ENCODE measurements around the gene FOXO1.

Gene FOXO1

DNA sequence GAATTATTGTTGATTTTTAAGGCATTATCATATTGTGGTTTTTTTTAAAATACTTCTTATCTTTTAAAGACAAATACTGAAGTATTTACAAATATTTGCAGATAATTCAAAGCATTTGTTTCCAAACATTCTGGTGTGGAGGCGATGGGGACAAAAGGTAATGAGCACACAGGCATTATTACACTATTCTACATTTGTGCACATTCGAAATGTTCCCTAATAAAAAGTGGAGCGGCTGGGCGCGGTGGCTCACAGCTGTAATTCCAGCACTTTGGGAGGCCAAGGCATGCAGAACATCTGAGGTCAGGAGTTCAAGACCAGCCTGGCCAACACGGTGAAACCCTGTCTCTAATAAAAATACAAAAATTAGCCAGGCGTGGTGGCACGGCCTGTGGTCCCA lies 133.4 kb downstream of the FOXO1 start:
- H3K4me3 ChIP-seq (ENCODE audit: low read depth, low read length) = no peak overlapping the region
- TF ChIP-seq, protein P1, sequence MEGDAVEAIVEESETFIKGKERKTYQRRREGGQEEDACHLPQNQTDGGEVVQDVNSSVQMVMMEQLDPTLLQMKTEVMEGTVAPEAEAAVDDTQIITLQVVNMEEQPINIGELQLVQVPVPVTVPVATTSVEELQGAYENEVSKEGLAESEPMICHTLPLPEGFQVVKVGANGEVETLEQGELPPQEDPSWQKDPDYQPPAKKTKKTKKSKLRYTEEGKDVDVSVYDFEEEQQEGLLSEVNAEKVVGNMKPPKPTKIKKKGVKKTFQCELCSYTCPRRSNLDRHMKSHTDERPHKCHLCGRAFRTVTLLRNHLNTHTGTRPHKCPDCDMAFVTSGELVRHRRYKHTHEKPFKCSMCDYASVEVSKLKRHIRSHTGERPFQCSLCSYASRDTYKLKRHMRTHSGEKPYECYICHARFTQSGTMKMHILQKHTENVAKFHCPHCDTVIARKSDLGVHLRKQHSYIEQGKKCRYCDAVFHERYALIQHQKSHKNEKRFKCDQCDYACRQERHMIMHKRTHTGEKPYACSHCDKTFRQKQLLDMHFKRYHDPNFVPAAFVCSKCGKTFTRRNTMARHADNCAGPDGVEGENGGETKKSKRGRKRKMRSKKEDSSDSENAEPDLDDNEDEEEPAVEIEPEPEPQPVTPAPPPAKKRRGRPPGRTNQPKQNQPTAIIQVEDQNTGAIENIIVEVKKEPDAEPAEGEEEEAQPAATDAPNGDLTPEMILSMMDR (IDR thresholded peaks at IDR 0.05; ENCODE audit: insufficient read depth, low read depth, low read length, missing control alignments) = no peak
- DNase-seq (ENCODE audit: low read depth) = no peak

DNA sequence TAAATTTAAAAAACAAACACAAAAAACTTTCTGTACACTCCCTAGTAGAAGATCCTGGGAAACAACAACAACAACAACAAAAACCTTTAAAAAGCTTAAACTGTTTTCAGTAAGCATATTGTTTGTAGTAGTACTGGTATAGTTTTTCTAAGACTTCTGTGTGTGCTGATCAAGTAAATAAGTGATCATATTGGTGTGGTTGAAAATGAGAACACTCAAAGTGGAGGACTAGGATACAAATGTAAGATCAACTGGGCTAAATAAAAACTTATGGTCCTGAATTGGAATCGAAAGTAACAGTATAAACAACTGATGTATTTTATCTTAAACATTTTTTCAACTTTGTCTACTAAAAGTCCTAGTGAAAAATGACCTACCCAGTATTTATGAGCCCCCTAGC lies 135.5 kb downstream of the FOXO1 start:
- TF ChIP-seq, protein P1 (IDR thresholded peaks at IDR 0.05; ENCODE audit: insufficient read depth, low read depth, low read length, missing control alignments) = no peak
- no peak for DNase-seq (ENCODE audit: low read depth)
- H3K4me3 ChIP-seq (ENCODE audit: low read depth, low read length) = no peak overlapping the region

- TF ChIP-seq, protein P1 (IDR thresholded peaks at IDR 0.05; ENCODE audit: insufficient read depth, low read depth, low read length, missing control alignments) = no peak
- H3K4me3 ChIP-seq (ENCODE audit: low read depth, low read length) = no peak overlapping the region
- no peak for DNase-seq (ENCODE audit: low read depth)
Observed at GRCh38 chr13:40528881-40529280, 137.6 kb downstream of the FOXO1 start.

DNA sequence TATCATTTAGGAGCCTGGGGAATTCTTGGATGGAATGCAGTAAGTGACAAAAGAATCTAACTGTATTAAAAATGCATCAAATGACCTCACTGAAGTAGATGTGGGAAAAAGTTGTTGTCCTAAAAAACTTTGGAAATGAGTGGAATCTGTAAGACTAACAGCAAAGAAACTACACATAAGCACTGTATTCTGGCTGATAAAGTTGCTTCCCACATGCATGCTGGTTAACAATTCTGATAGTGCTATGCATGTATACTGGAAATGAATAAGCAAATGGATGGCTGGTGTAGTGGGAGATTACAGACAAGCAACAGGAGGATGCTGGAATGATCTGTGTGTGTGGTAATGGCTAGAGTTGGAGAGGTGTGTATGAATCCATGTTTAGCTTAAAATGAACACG lies 138.5 kb downstream of the FOXO1 start:
- H3K4me3 ChIP-seq (ENCODE audit: low read depth, low read length) = no peak overlapping the region
- TF ChIP-seq, protein P1 (IDR thresholded peaks at IDR 0.05; ENCODE audit: insufficient read depth, low read depth, low read length, missing control alignments) = no peak
- no peak for DNase-seq (ENCODE audit: low read depth)

DNA sequence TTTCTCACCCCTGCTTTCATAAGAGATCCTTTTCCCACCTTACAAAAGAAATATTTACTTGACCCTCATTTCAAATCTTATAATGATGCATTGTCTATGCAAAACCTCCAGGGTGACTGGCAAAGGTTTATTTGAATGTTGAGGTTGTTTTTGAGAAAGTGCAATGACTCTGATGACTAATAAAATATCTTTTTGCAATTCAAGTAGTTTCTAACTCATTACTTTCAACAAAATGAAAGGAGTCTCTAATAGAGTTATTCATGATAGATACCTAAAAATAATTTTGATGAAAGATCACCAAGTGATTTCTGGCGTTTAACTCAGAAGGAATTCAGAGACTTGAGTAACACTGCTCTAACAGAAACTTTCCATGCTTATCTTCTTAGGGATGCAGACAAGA lies 144.2 kb downstream of the FOXO1 start:
- no peak overlapping the region for H3K4me3 ChIP-seq (ENCODE audit: low read depth, low read length)
- TF ChIP-seq, protein P1 (IDR thresholded peaks at IDR 0.05; ENCODE audit: insufficient read depth, low read depth, low read length, missing control alignments) = no peak
- peak; percentile 53 for DNase-seq (ENCODE audit: low read depth)

GRCh38 chr13:40520916-40521315 lies 145.5 kb downstream of the FOXO1 start:
- no peak for DNase-seq (ENCODE audit: low read depth)
- TF ChIP-seq, protein P1 (IDR thresholded peaks at IDR 0.05; ENCODE audit: insufficient read depth, low read depth, low read length, missing control alignments) = no peak
- H3K4me3 ChIP-seq (ENCODE audit: low read depth, low read length) = no peak overlapping the region

DNA sequence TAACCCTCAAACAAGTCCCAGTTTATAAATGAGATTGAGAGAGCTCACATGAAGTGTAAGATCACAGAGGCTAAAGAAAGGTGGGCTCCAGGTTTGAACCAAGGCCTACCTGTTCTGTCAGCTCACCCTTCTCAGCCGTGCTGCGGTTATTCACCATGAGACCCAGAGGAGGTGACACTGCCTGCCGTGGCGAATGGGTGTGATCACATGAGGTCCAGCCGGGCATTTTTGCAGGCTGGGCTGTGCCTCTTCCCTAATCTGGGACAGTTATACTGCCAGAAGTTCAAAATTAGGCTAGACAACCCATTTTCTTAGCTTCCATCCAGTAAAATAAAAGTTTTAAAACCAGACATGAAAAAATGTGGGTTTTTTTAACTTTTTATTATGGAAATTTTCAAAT lies 146.8 kb downstream of the FOXO1 start:
- TF ChIP-seq, protein P1 (IDR thresholded peaks at IDR 0.05; ENCODE audit: insufficient read depth, low read depth, low read length, missing control alignments) = no peak
- DNase-seq (ENCODE audit: low read depth) = no peak
- H3K4me3 ChIP-seq (ENCODE audit: low read depth, low read length) = no peak overlapping the region
